ENCODE measurements around the gene SYS1. TPM values are rescaled to one million over a fixed set of nuclear protein-coding genes. Genes with fewer than 3 reads are reported as not detected.

Gene SYS1
- total RNA-seq, 4 donors from 2014 or later = 30.9 to 49.5 (median 38.7) TPM

DNA sequence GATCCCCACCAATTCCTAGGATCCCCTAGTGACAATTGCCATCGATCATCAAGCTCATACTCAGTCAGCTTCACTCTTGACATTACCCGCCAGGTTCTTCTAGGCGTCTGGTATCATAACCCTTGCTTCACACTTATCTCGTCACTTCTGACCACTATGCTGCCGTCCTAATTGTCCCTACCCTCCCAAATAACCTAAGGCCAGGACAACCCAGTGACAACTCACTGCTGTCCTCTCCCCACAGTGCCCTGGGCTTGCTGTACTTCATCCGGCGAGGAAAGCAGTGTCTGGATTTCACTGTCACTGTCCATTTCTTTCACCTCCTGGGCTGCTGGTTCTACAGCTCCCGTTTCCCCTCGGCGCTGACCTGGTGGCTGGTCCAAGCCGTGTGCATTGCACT is 3.7 kb downstream of the SYS1 start:
- Histone ChIP-seq H3K4me3 (no peak overlapping the region), H3K36me3 (peaks cover 32% of the 10 kb centered on the region)
- WGBS = 96% methylated on average over 11 of the region's 11 CpGs

DNA sequence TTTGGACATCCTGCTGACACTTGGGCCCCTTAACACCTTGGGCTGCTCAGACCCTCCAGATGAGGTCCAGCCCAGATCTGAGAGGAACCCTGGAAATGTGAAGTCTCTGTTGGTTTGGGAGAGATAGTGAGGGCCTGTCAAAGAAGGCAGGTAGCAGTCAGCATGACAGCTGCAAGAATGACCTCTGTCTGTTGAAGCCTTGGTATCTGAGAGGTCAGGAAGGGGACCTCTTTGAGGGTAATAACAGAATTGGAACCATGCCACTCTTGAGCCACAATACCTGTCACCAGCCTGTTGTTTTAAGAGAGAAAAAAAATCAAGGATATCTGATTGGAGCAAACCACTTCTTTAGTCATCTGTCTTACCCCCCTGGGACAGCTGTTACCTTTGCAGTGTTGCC is 4.2 kb downstream of the SYS1 start:
- Histone ChIP-seq H3K27ac (no peak overlapping the region), H3K9me3 (no peaks in the 10 kb centered on the region), H3K36me3 (peaks cover 32% of the 10 kb centered on the region), H3K4me3 (no peak overlapping the region), H3K27me3 (no peaks in the 10 kb centered on the region), H3K4me1 (peaks cover 21% of the 10 kb centered on the region)
- no peak for DNase-seq (ENCODE audit: low spot score in 2 of 2)
- TF ChIP-seq EP300 (IDR thresholded peaks at IDR 0.05) = no peak
- TF ChIP-seq CTCF (IDR thresholded peaks at IDR 0.05) = no peak
- TF ChIP-seq POLR2A (IDR thresholded peaks at IDR 0.05) = no peak
- no peak for TF ChIP-seq POLR2AphosphoS5 (IDR thresholded peaks at IDR 0.05)

More for the DNA sequence above, 3.7 kb downstream of the SYS1 start:
- Histone ChIP-seq H3K9me3 (no peaks in the 10 kb centered on the region), H3K27me3 (no peaks in the 10 kb centered on the region), H3K4me1 (peaks cover 22% of the 10 kb centered on the region), H3K27ac (no peak overlapping the region)
- no peak for TF ChIP-seq POLR2A (IDR thresholded peaks at IDR 0.05)
- TF ChIP-seq CTCF (IDR thresholded peaks at IDR 0.05) = no peak
- TF ChIP-seq POLR2AphosphoS5 (IDR thresholded peaks at IDR 0.05) = no peak
- no peak for TF ChIP-seq EP300 (IDR thresholded peaks at IDR 0.05)
- no peak for DNase-seq (ENCODE audit: low spot score in 2 of 2)

DNA sequence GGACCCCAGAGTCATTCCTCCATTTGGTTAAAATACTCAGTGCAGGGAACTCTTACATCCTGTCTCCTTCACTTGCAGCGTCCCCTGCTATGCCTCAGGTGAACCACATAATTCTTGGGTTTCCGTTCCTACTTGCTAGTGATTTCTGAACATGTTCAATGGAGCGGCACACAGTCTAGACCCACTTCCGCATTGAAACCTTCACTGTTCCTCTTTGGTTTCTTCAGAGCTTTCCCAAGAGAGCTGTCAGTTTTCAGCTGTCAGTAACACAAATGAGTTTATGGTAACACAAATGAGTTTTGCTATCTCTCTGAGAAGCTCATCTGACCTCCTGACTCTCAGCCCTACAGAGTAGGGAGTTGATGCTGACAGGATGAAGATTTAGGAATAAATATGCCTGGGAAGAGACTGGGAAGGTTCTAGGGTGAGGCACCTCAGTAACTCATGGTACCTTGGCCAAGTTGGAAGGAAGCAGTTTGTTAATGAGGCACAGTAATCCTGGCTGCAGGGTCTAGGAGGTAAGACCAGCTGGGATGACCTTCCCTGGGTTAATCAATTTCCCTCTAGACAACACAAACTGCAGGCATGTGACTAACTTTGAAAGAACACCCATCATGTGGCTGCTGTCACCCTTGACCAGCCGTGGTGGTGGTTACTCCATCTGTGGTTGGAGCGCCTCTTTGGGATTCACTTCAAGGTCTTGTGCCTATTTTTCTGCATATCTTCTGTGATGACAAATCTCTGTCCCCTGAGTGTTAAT is 5.4 kb downstream of the SYS1 start:
- no peak overlapping the region for H3K27ac ChIP-seq
- no peaks in the 10 kb centered on the region for H3K27me3 ChIP-seq
- peaks cover 27% of the 10 kb centered on the region for H3K4me1 ChIP-seq
- H3K9me3 ChIP-seq = no peaks in the 10 kb centered on the region
- DNase-seq (ENCODE audit: low spot score in 2 of 2) = no peak
- H3K4me3 ChIP-seq = no peak overlapping the region
- peaks cover 32% of the 10 kb centered on the region for H3K36me3 ChIP-seq
- 73% methylated on average over 6 of the region's 6 CpGs for WGBS
- TF ChIP-seq POLR2A (IDR thresholded peaks at IDR 0.05) = no peak
- TF ChIP-seq POLR2AphosphoS5 (IDR thresholded peaks at IDR 0.05) = no peak
- no peak for TF ChIP-seq CTCF (IDR thresholded peaks at IDR 0.05)
- TF ChIP-seq EP300 (IDR thresholded peaks at IDR 0.05) = no peak

DNA sequence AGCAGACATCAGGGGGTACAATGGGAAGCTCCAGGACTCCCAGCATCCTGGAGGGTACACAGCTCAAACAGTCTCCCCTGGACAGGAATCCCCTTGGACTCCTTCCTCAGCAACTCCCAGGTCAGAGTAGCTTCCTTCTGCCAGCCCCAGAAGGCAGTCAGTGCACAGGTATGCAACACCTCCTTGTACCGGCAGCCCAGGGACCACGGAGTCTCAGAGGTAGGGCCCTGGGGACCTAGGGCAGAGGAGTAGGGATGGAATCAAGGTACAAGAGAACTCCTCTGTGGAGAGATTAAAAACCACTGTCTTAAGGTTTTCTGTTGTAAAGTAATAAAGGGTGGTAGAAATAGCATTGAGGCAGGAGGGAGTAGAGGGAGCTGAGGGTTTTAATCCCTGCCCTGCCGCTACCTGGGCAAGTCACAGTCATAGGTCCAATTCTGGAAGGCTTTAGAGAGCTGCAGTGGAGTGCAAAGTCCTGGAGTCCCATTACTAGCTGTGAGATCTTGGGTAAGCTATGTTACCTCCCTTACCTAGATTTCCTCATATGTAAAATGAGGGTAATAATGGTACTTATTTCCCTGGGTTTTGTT is 7.7 kb downstream of the SYS1 start:
- Histone ChIP-seq H3K4me3 (no peak overlapping the region), H3K4me1 (peaks cover 17% of the 10 kb centered on the region), H3K27ac (no peak overlapping the region), H3K9me3 (no peaks in the 10 kb centered on the region), H3K27me3 (no peaks in the 10 kb centered on the region), H3K36me3 (peaks cover 30% of the 10 kb centered on the region)
- TF ChIP-seq POLR2A (IDR thresholded peaks at IDR 0.05) (no peak), POLR2AphosphoS5 (IDR thresholded peaks at IDR 0.05) (no peak), CTCF (IDR thresholded peaks at IDR 0.05) (no peak), EP300 (IDR thresholded peaks at IDR 0.05) (no peak)
- no peak for DNase-seq (ENCODE audit: low spot score in 2 of 2)
- WGBS = 91% methylated on average over 3 of the region's 3 CpGs

DNA sequence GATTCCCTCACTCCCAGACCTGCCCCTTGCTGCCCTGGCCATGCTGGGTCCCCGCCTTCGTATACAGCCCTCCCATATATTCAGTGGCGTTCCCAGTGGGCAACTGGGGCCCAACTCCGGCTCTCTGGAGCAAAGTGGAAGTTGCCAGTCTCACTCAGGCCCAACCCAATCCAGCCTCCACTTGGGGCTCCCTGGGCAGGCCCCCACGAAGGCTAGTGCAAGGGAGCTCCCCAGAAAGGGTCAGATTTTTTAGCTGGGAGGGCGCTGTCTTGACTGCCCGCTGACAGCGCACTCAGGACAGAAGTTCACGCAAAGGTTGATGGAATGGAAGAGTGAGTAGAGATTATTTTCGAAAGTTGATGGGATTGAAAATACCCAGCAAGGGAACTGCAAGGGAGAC is 9.3 kb downstream of the SYS1 start:
- TF ChIP-seq POLR2A (IDR thresholded peaks at IDR 0.05) (no peak), CTCF (IDR thresholded peaks at IDR 0.05) (no peak), EP300 (IDR thresholded peaks at IDR 0.05) (no peak), POLR2AphosphoS5 (IDR thresholded peaks at IDR 0.05) (no peak)
- Histone ChIP-seq H3K27me3 (no peaks in the 10 kb centered on the region), H3K27ac (no peak overlapping the region), H3K4me3 (peak overlapping the region; percentile 44), H3K9me3 (no peaks in the 10 kb centered on the region), H3K4me1 (peaks cover 17% of the 10 kb centered on the region), H3K36me3 (peaks cover 14% of the 10 kb centered on the region)
- DNase-seq (ENCODE audit: low spot score in 2 of 2) = no peak
- WGBS = 88% methylated on average over 10 of the region's 10 CpGs
